Transverse colon (tissue), 4 donors: ENCODE data around the gene TAS1R2. TPM values are rescaled to one million over a fixed set of nuclear protein-coding genes. Genes with fewer than 3 reads are reported as not detected.

Experiments
- DNase-seq: peaks from one replicate; pipeline ENCODE4 v3.0.0-alpha.2; 2019
- H3K27ac ChIP-seq, 4 donors: fragments of 200-600 bp; sonication (generic); 2 replicates each; pipeline ENCODE4 v1.5.1; 2016 to 2018; ENCODE audit warnings: inconsistent platforms in 4 of 4
- H3K27me3 ChIP-seq: fragments of 200-600 bp; sonication (generic); 2 replicates; pipeline ENCODE4 v1.5.1; 2017; ENCODE audit warnings: inconsistent platforms
- H3K36me3 ChIP-seq, 4 donors: fragments of 200-600 bp; sonication (generic); 2 replicates each; pipeline ENCODE4 v1.5.1; 2017 to 2019; ENCODE audit warnings: inconsistent platforms in 4 of 4
- H3K4me1 ChIP-seq, 4 donors: fragments of 200-600 bp; sonication (generic); 2 replicates each; pipeline ENCODE4 v1.5.1; 2017 to 2020; ENCODE audit warnings: inconsistent platforms in 4 of 4
- H3K4me3 ChIP-seq, 4 donors: fragments of 200-600 bp; sonication (generic); 1 replicate in 1 of 4; 2 replicates in 3 of 4; pipeline versions ENCODE4 v1.5.1 to v1.6.1; 2017 to 2019; ENCODE audit warnings: inconsistent platforms in 4 of 4
- H3K9me3 ChIP-seq, 2 donors: fragments of 200-600 bp; sonication (generic); 2 replicates each; pipeline ENCODE4 v1.5.1; 2017 to 2019; ENCODE audit warnings: inconsistent platforms in 2 of 2
- CTCF ChIP-seq, 5 experiments: fragments of 200-600 bp in 3 of 5; fragments of 450-650 bp in 2 of 5; sonication (generic) in 3 of 5; IDR thresholded peaks; 1 replicate in 2 of 5; 2 replicates in 3 of 5; pipeline ENCODE4 v1.5.1; 2016 to 2017; ENCODE audit warnings: antibody characterized with exemption in 5 of 5, inconsistent platforms in 3 of 5, mild to moderate bottlenecking in 2 of 5, moderate library complexity in 1 of 5
- EP300 ChIP-seq: sonication (generic); formaldehyde crosslinking; IDR thresholded peaks from one replicate; pipeline ENCODE4 v1.6.1; 2017; ENCODE audit warnings: antibody characterized with exemption, low read depth
- POLR2A ChIP-seq: fragments of 450-650 bp; IDR thresholded peaks from one replicate; pipeline ENCODE4 v1.6.1; 2016; ENCODE audit warnings: antibody characterized with exemption, mild to moderate bottlenecking, moderate library complexity
- POLR2AphosphoS5 ChIP-seq, 3 donors: sonication (generic); formaldehyde crosslinking; IDR thresholded peaks; one replicate each; pipeline ENCODE4 v1.6.1; 2016; ENCODE audit warnings: antibody characterized with exemption in 3 of 3
- WGBS, 2 donors: methylation state at CpG; one replicate each; pipeline ENCODE4 v1.1.5; 2018; ENCODE audit warnings: low coverage in 1 of 2; 5-methylcytosine and 5-hydroxymethylcytosine counted together
- in situ Hi-C, 4 donors: fragments of 200-750 bp; cut with MboI; loops; one replicate each; pipeline versions ENCODE4 v1.15.0 to v1.15.1; 2017; ENCODE audit warnings: low sequenced_read_pairs in 3 of 4, low pct_ligation_motif_present in 1 of 4, low pct_unique_long_range_greater_than_20kb in 1 of 4
- intact Hi-C: fragments of 100-400 bp; cut with DNase I; formaldehyde crosslinking; loops from one replicate; pipeline ENCODE4 v1.15.1; 2023; ENCODE audit warnings: low total_unique reads
- total RNA-seq, 4 donors: library from RNA; depleted of rRNA; stranded (reverse); fragments of >200 nt; gene quantifications; one replicate each; pipeline ENCODE4 v1.1.0, GENCODE V29; 2016

Gene TAS1R2
- total RNA-seq, 4 donors from 2014 or later = not detected

DNA sequence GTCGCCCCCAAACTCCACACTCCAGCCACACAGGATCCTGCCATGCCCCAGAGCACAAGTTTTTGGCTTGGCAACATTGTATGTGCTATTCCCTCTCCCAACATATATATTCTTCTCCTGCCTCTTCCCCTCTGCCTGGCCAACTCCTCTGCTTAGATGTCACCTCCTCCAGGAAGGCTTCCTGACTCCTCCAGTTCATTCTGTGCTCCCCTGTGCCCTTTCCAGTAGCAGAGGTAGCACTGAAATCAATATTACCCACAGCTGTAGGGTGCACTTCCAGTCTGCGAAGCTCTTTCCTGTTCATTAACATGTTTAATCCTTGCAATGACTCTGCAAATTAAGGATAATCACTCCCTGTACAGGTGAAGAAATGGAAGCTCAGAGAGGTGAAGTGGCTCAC is 21.7 kb upstream of the TAS1R2 start:
- TF ChIP-seq POLR2A (no peak), CTCF (IDR thresholded peaks at IDR 0.05) (no peak), EP300 (no peak), POLR2AphosphoS5 (IDR thresholded peaks at IDR 0.05) (no peak)
- no peak for DNase-seq
- WGBS, 2 donors = 90 to 94% methylated on average over 2 of the region's 2 CpGs
- Histone ChIP-seq H3K27me3 (no peaks in the 10 kb centered on the region), H3K4me3 (no peak overlapping the region), H3K36me3 (no peaks in the 10 kb centered on the region), H3K27ac (no peak overlapping the region), H3K4me1 (no peaks in the 10 kb centered on the region), H3K9me3 (no peaks in the 10 kb centered on the region)
- intact Hi-C loops (loop anchor here (10.0 kb wide), 1 partner anchor 214 kb away; no protein-coding TSS in a partner anchor), in situ Hi-C loops (loop anchor here in 1 of 4 donors (10.0 kb wide), 1 partner anchor 224 kb away; no protein-coding TSS in a partner anchor)

- DNase-seq = no peak
- H3K9me3 ChIP-seq = no peaks in the 10 kb centered on the region
- no peak overlapping the region for H3K4me3 ChIP-seq
- H3K27ac ChIP-seq = no peak overlapping the region
- H3K4me1 ChIP-seq = no peaks in the 10 kb centered on the region
- no peak for TF ChIP-seq POLR2A
- no peaks in the 10 kb centered on the region for H3K36me3 ChIP-seq
- intact Hi-C loops = loop anchor here (10.0 kb wide), 1 partner anchor 214 kb away; no protein-coding TSS in a partner anchor
- in situ Hi-C loops = loop anchor here in 1 of 4 donors (10.0 kb wide), 1 partner anchor 224 kb away; no protein-coding TSS in a partner anchor
- WGBS, 2 donors = 80 to 88% methylated on average over 1 of the region's 1 CpG
- no peaks in the 10 kb centered on the region for H3K27me3 ChIP-seq
Observed at GRCh38 chr1:18880585-18880984, 21.1 kb upstream of the TAS1R2 start.

- no peaks in the 10 kb centered on the region for H3K27me3 ChIP-seq
- peaks cover 0 to 5% (median 1%) of the 10 kb centered on the region in 4 donors for H3K4me1 ChIP-seq
- no peaks in the 10 kb centered on the region for H3K36me3 ChIP-seq
- TF ChIP-seq CTCF (IDR thresholded peaks at IDR 0.05) = no peak
- TF ChIP-seq POLR2A = no peak
- no peak for TF ChIP-seq POLR2AphosphoS5 (IDR thresholded peaks at IDR 0.05)
- TF ChIP-seq EP300 = no peak
- intact Hi-C loops (loop anchor here (10.0 kb wide), 1 partner anchor 215 kb away; no protein-coding TSS in a partner anchor), in situ Hi-C loops (loop anchor here in 1 of 4 donors (10.0 kb wide), 1 partner anchor 225 kb away; no protein-coding TSS in a partner anchor)
- no peak overlapping the region for H3K4me3 ChIP-seq
- 61% methylated on average over 17 of the region's 21 CpGs; no CpG with 5 or more reads in 1 of the 2 donors for WGBS, 2 donors
- no peak overlapping the region for H3K27ac ChIP-seq
- H3K9me3 ChIP-seq = no peaks in the 10 kb centered on the region
- no peak for DNase-seq
Observed at GRCh38 chr1:18879791-18880309, 20.4 kb upstream of the TAS1R2 start.

GRCh38 chr1:18879215-18879790 is 19.8 kb upstream of the TAS1R2 start:
- TF ChIP-seq POLR2A = no peak
- TF ChIP-seq POLR2AphosphoS5 (IDR thresholded peaks at IDR 0.05) = no peak
- TF ChIP-seq CTCF (IDR thresholded peaks at IDR 0.05) = no peak
- TF ChIP-seq EP300 = no peak
- in situ Hi-C loops (no loop called here), intact Hi-C loops (no loop called here)
- no peak overlapping the region for H3K4me3 ChIP-seq
- H3K9me3 ChIP-seq = no peaks in the 10 kb centered on the region
- peaks cover 0 to 5% (median 2%) of the 10 kb centered on the region in 4 donors for H3K4me1 ChIP-seq
- no peak for DNase-seq
- WGBS, 2 donors = 64 to 80% methylated on average over 5 to 12 of the region's 12 CpGs
- no peaks in the 10 kb centered on the region for H3K27me3 ChIP-seq
- no peaks in the 10 kb centered on the region for H3K36me3 ChIP-seq
- no peak overlapping the region for H3K27ac ChIP-seq
